ENCODE data around the gene SEC23B. TPM values are rescaled to one million over a fixed set of nuclear protein-coding genes. Genes with fewer than 3 reads are reported as not detected.
A peak's percentile ranks its signal among the peaks of the same experiment; 100 is the strongest.

The SEC23B gene
- total and polyA plus RNA-seq, 2 of the 13 experiments (the other 11 are each of a cell fraction or from before 2014, with no cell fraction given): 114 to 120 TPM

- TF ChIP-seq, protein P1, sequence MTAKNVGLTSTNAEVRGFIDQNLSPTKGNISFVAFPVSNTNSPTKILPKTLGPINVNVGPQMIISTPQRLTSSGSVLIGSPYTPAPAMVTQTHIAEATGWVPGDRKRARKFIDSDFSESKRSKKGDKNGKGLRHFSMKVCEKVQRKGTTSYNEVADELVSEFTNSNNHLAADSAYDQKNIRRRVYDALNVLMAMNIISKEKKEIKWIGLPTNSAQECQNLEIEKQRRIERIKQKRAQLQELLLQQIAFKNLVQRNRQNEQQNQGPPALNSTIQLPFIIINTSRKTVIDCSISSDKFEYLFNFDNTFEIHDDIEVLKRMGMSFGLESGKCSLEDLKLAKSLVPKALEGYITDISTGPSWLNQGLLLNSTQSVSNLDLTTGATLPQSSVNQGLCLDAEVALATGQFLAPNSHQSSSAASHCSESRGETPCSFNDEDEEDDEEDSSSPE (CRISPR knock-in tag; IDR thresholded peaks at IDR 0.05): peak; percentile 52
- TF ChIP-seq KLF11 (CRISPR knock-in tag; IDR thresholded peaks at IDR 0.05): no peak
- TF ChIP-seq ZNF350 (CRISPR knock-in tag; IDR thresholded peaks at IDR 0.05; ENCODE audit: borderline replicate concordance, low read depth): no peak
- TF ChIP-seq HIVEP1 (CRISPR knock-in tag; IDR thresholded peaks at IDR 0.05): no peak
- peak; percentile 68; the same call in 1 of the 2 replicates for TF ChIP-seq ZNF446 (CRISPR knock-in tag; IDR thresholded peaks at IDR 0.05)
- TF ChIP-seq TOE1 (CRISPR knock-in tag; IDR thresholded peaks at IDR 0.05): no peak
- 0 out of 2 replicates have a peak, but pooled peaks have one; percentile 36 for TF ChIP-seq PCBP1 (IDR thresholded peaks at IDR 0.05; ENCODE audit: borderline replicate concordance, low read depth, low read length)
- TF ChIP-seq, protein P2, sequence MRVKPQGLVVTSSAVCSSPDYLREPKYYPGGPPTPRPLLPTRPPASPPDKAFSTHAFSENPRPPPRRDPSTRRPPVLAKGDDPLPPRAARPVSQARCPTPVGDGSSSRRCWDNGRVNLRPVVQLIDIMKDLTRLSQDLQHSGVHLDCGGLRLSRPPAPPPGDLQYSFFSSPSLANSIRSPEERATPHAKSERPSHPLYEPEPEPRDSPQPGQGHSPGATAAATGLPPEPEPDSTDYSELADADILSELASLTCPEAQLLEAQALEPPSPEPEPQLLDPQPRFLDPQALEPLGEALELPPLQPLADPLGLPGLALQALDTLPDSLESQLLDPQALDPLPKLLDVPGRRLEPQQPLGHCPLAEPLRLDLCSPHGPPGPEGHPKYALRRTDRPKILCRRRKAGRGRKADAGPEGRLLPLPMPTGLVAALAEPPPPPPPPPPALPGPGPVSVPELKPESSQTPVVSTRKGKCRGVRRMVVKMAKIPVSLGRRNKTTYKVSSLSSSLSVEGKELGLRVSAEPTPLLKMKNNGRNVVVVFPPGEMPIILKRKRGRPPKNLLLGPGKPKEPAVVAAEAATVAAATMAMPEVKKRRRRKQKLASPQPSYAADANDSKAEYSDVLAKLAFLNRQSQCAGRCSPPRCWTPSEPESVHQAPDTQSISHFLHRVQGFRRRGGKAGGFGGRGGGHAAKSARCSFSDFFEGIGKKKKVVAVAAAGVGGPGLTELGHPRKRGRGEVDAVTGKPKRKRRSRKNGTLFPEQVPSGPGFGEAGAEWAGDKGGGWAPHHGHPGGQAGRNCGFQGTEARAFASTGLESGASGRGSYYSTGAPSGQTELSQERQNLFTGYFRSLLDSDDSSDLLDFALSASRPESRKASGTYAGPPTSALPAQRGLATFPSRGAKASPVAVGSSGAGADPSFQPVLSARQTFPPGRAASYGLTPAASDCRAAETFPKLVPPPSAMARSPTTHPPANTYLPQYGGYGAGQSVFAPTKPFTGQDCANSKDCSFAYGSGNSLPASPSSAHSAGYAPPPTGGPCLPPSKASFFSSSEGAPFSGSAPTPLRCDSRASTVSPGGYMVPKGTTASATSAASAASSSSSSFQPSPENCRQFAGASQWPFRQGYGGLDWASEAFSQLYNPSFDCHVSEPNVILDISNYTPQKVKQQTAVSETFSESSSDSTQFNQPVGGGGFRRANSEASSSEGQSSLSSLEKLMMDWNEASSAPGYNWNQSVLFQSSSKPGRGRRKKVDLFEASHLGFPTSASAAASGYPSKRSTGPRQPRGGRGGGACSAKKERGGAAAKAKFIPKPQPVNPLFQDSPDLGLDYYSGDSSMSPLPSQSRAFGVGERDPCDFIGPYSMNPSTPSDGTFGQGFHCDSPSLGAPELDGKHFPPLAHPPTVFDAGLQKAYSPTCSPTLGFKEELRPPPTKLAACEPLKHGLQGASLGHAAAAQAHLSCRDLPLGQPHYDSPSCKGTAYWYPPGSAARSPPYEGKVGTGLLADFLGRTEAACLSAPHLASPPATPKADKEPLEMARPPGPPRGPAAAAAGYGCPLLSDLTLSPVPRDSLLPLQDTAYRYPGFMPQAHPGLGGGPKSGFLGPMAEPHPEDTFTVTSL (CRISPR knock-in tag; IDR thresholded peaks at IDR 0.05; ENCODE audit: borderline replicate concordance): no peak
- peak; percentile 98 for TF ChIP-seq CBX1 (IDR thresholded peaks at IDR 0.05; ENCODE audit: low read depth)
- TF ChIP-seq ZNF235 (CRISPR knock-in tag; IDR thresholded peaks at IDR 0.05; ENCODE audit: borderline replicate concordance): peak; percentile 89
- 0 out of 2 replicates have a peak, but pooled peaks have one; percentile 37 for TF ChIP-seq JUN (CRISPR knock-in tag; IDR thresholded peaks at IDR 0.05)
- TF ChIP-seq NAIF1 (CRISPR knock-in tag; IDR thresholded peaks at IDR 0.05; ENCODE audit: borderline replicate concordance): no peak
- TF ChIP-seq SRSF1 (optimal IDR thresholded peaks at IDR 0.05; ENCODE audit: low read depth, low read length): no peak
- TF ChIP-seq LCORL (IDR thresholded peaks at IDR 0.05): no peak
- peak; percentile 85 for TF ChIP-seq LCORL (CRISPR knock-in tag; IDR thresholded peaks at IDR 0.05)
- TF ChIP-seq EED (CRISPR knock-in tag; IDR thresholded peaks at IDR 0.05): peak; percentile 85; the same call in 1 of the 2 replicates
- TF ChIP-seq, protein P3, sequence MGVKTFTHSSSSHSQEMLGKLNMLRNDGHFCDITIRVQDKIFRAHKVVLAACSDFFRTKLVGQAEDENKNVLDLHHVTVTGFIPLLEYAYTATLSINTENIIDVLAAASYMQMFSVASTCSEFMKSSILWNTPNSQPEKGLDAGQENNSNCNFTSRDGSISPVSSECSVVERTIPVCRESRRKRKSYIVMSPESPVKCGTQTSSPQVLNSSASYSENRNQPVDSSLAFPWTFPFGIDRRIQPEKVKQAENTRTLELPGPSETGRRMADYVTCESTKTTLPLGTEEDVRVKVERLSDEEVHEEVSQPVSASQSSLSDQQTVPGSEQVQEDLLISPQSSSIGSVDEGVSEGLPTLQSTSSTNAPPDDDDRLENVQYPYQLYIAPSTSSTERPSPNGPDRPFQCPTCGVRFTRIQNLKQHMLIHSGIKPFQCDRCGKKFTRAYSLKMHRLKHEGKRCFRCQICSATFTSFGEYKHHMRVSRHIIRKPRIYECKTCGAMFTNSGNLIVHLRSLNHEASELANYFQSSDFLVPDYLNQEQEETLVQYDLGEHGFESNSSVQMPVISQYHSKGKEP (CRISPR knock-in tag; IDR thresholded peaks at IDR 0.05): no peak
- TF ChIP-seq ZNF607 (CRISPR knock-in tag; IDR thresholded peaks at IDR 0.05; ENCODE audit: borderline replicate concordance): peak; percentile 55
- TF ChIP-seq ZNF451 (CRISPR knock-in tag; IDR thresholded peaks at IDR 0.05): no peak; the same call in 1 of the 2 replicates
These were observed 80.2 kb downstream of the SEC23B start, which contains the start of gene DTD1 (continued) for GRCh38 chr20:18587665-18588573.
